Neural cell (in vitro differentiated cells): Measurements from ENCODE around the gene PBX1. TPM values are rescaled to one million over a fixed set of nuclear protein-coding genes. Genes with fewer than 3 reads are reported as not detected.

Experiments used
- H2AFZ ChIP-seq: fragments of 200-600, 300-800 bp; sonication (generic), shearing (Covaris generic); 2 replicates; pipeline ENCODE4 v1.6.0; 2014; ENCODE audit warnings: low read depth, mild to moderate bottlenecking, antibody characterized with exemption, low read length, moderate library complexity
- H3F3A ChIP-seq: fragments of 200-600 bp; shearing (Covaris generic); 2 replicates; pipeline ENCODE4 v1.6.1; 2016; ENCODE audit warnings: mild to moderate bottlenecking, moderate library complexity, mixed read lengths, antibody characterized with exemption, low read length; ENCODE audit not compliant: insufficient read depth, poor library complexity, severe bottlenecking
- H3K27ac ChIP-seq: fragments of 200-600, 300-800 bp; sonication (generic), shearing (Covaris generic); 2 replicates; pipeline ENCODE4 v1.5.1; 2014; ENCODE audit warnings: mild to moderate bottlenecking, low read length, moderate library complexity
- H3K27me3 ChIP-seq: fragments of 300-800, 200-600 bp; sonication (generic), shearing (Covaris generic); 2 replicates; pipeline ENCODE4 v1.6.0; 2014; ENCODE audit warnings: mild to moderate bottlenecking, low read depth, low read length, moderate library complexity; ENCODE audit not compliant: insufficient read depth
- H3K36me3 ChIP-seq: fragments of 300-800, 200-600 bp; sonication (generic), shearing (Covaris generic); 2 replicates; pipeline ENCODE4 v1.5.1; 2014; ENCODE audit warnings: mild to moderate bottlenecking, antibody characterized with exemption, low read length, moderate library complexity; ENCODE audit not compliant: insufficient read depth
- H3K4me2 ChIP-seq: fragments of 300-800, 200-600 bp; sonication (generic), shearing (Covaris generic); 2 replicates; pipeline ENCODE4 v1.6.0; 2014; ENCODE audit warnings: mild to moderate bottlenecking, low read length
- H3K4me3 ChIP-seq: fragments of 300-800, 200-600 bp; sonication (generic), shearing (Covaris generic); 2 replicates; pipeline ENCODE4 v1.5.1; 2014; ENCODE audit warnings: mild to moderate bottlenecking, low read length, moderate library complexity
- H3K79me2 ChIP-seq: fragments of 200-600 bp; shearing (Covaris generic); replicated peaks from 2 replicates; pipeline ENCODE4 v1.6.0; 2014; ENCODE audit warnings: mild to moderate bottlenecking, low read length, moderate library complexity; ENCODE audit not compliant: insufficient read depth
- H3K9ac ChIP-seq: fragments of 300-800, 200-600 bp; sonication (generic), shearing (Covaris generic); 2 replicates; pipeline ENCODE4 v1.6.1; 2016; ENCODE audit warnings: mild to moderate bottlenecking, low read length, mixed read lengths
- H3K9me2 ChIP-seq: fragments of 200-600 bp; shearing (Covaris generic); 2 replicates; pipeline ENCODE4 v1.6.1; 2016; ENCODE audit warnings: mild to moderate bottlenecking, low read length, mixed read lengths; ENCODE audit not compliant: insufficient read depth
- H3K9me3 ChIP-seq: fragments of 200-600, 300-800 bp; sonication (generic), shearing (Covaris generic); 2 replicates; pipeline ENCODE4 v1.6.1; 2016; ENCODE audit warnings: mild to moderate bottlenecking, mixed run types, low read length, moderate library complexity, mixed read lengths
- H4K20me1 ChIP-seq: fragments of 200-600 bp; shearing (Covaris generic); 2 replicates; pipeline ENCODE4 v1.6.1; 2016; ENCODE audit warnings: mild to moderate bottlenecking, mixed run types; ENCODE audit not compliant: insufficient read depth
- CTCF ChIP-seq: fragments of 450-650 bp; IDR thresholded peaks from 2 replicates; pipeline ENCODE4 v1.5.1; 2014; ENCODE audit warnings: antibody characterized with exemption, mild to moderate bottlenecking, moderate library complexity; ENCODE audit not compliant: poor library complexity, severe bottlenecking
- EP300 ChIP-seq: fragments of 450-650 bp; conservative IDR thresholded peaks from 2 replicates; pipeline ENCODE4 v1.6.1; 2014; ENCODE audit warnings: antibody characterized with exemption, mild to moderate bottlenecking, moderate library complexity; ENCODE audit not compliant: poor library complexity, severe bottlenecking
- EZH2 ChIP-seq: fragments of 200-600, 300-800 bp; shearing (Covaris generic), sonication (generic); IDR thresholded peaks from 2 replicates; pipeline ENCODE4 v1.6.1; 2014; ENCODE audit warnings: antibody characterized with exemption, low read length, borderline replicate concordance, mild to moderate bottlenecking; ENCODE audit not compliant: insufficient read depth, poor library complexity, severe bottlenecking
- MXI1 ChIP-seq: fragments of 450-650 bp; conservative IDR thresholded peaks from 2 replicates; pipeline ENCODE4 v1.6.1; 2014; ENCODE audit warnings: antibody characterized with exemption, mild to moderate bottlenecking; ENCODE audit not compliant: poor library complexity, severe bottlenecking
- POLR2AphosphoS5 ChIP-seq: IDR thresholded peaks from 2 replicates; pipeline ENCODE4 v1.6.1; 2012
- RAD21 ChIP-seq: fragments of 450-650 bp; conservative IDR thresholded peaks from 2 replicates; pipeline ENCODE4 v1.6.1; 2014; ENCODE audit warnings: antibody characterized with exemption, mild to moderate bottlenecking, moderate library complexity
- REST ChIP-seq: IDR thresholded peaks from 2 replicates; pipeline ENCODE4 v1.6.1; 2012; ENCODE audit warnings: borderline replicate concordance
- SMC3 ChIP-seq: fragments of 450-650 bp; conservative IDR thresholded peaks from 2 replicates; pipeline ENCODE4 v1.6.1; 2014; ENCODE audit warnings: antibody characterized with exemption, mild to moderate bottlenecking, moderate library complexity; ENCODE audit not compliant: poor library complexity
- TAF1 ChIP-seq: IDR thresholded peaks from 2 replicates; pipeline ENCODE4 v1.6.1; 2012; ENCODE audit warnings: low read depth
- polyA plus RNA-seq: library from polyadenylated mRNA; depleted of rRNA; stranded (reverse); fragments of >200 nt; gene quantifications from 2 replicates; pipeline ENCODE4 v1.2.3, GENCODE V29; 2014

The PBX1 gene
- polyA plus RNA-seq, 1 donor from 2014 or later: 42.4 TPM

GRCh38 chr1:164784960-164785359 lies 226.0 kb downstream of the PBX1 start:
- H3K4me3 ChIP-seq: no peak overlapping the region
- no peaks in the 10 kb centered on the region for H4K20me1 ChIP-seq
- no peak overlapping the region for H3K4me2 ChIP-seq
- peaks cover 95% of the 10 kb centered on the region for H3K79me2 ChIP-seq
- H2AFZ ChIP-seq: no peak overlapping the region
- H3K27ac ChIP-seq: no peak overlapping the region
- no peaks in the 10 kb centered on the region for H3K36me3 ChIP-seq
- no peaks in the 10 kb centered on the region for H3F3A ChIP-seq
- H3K9me3 ChIP-seq: no peaks in the 10 kb centered on the region
- no peak overlapping the region for H3K9ac ChIP-seq
- H3K27me3 ChIP-seq: no peaks in the 10 kb centered on the region
- TF ChIP-seq TAF1 (no peak), EP300 (no peak), REST (no peak), RAD21 (no peak)
- H3K9me2 ChIP-seq: no peaks in the 10 kb centered on the region

- Histone ChIP-seq H3K9ac (no peak overlapping the region), H3K4me2 (no peak overlapping the region), H3F3A (no peaks in the 10 kb centered on the region), H3K9me2 (no peaks in the 10 kb centered on the region), H2AFZ (no peak overlapping the region), H3K27me3 (no peaks in the 10 kb centered on the region), H3K9me3 (no peaks in the 10 kb centered on the region), H3K36me3 (no peaks in the 10 kb centered on the region), H3K4me3 (no peak overlapping the region), H3K79me2 (peaks cover 96% of the 10 kb centered on the region), H4K20me1 (no peaks in the 10 kb centered on the region), H3K27ac (no peak overlapping the region)
- TF ChIP-seq RAD21: no peak
- no peak for TF ChIP-seq MXI1
- TF ChIP-seq POLR2AphosphoS5: no peak
- TF ChIP-seq TAF1: no peak
- TF ChIP-seq CTCF: no peak
- no peak for TF ChIP-seq REST
- TF ChIP-seq EP300: no peak
- no peak for TF ChIP-seq EZH2
- no peak for TF ChIP-seq SMC3
These were observed 227.0 kb downstream of the PBX1 start for GRCh38 chr1:164785841-164786534.
